HG02970 (cell line): ENCODE data around the gene PRKCE.

Experiments
- ATAC-seq: cut with Tn5 transposase; IDR thresholded peaks from one replicate; pipeline ENCODE4 v1.9.1; 2021; ENCODE audit warnings: mild to moderate bottlenecking, moderate library complexity, moderate number of reproducible peaks; ENCODE audit not compliant: unreplicated experiment, low FRiP score

PRKCE gene

GRCh38 chr2:46167406-46167805, 515.9 kb downstream of the PRKCE start:
- ATAC-seq = no peak

DNA sequence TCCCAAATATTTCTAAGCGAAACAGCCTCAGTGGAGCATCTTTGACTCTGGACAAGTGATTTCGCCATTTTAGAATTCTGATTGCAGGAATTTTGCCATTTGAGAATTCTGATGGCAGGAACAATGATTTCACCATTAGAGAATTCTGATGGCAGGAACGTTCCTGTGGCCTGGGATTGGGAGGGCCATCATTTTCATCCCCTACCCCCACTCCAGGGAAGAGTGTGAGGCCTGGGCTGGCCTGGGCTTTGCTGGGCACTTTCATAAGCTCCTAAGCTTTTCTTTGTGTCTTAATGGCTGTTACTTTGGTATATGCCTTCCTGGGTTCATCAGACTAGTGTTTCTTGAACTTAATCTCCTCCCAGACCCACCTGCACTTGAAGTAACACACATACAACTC, 516.4 kb downstream of the PRKCE start:
- no peak for ATAC-seq

- no peak for ATAC-seq
Observed at GRCh38 chr2:46169467-46169866, 518.0 kb downstream of the PRKCE start.

DNA sequence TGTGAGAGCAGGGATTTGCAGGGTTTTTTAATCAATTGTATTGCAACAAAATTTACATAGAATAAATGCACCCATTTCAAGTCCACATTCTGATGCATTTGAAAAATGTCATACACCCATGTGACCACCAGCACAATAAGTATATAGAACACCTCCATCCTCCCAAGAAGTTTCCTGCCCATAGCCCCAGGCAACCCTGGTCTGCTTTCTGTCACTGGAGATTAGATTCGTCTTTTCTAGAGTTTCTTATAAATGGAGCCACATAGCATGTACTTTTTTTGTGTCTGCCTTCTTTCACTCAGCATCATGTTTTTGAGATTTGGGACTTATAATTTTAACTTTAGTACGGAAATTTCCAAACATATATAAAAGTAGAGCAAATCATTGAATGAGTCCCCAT, 518.6 kb downstream of the PRKCE start:
- ATAC-seq = no peak

GRCh38 chr2:46170611-46171350, 519.3 kb downstream of the PRKCE start:
- no peak for ATAC-seq

DNA sequence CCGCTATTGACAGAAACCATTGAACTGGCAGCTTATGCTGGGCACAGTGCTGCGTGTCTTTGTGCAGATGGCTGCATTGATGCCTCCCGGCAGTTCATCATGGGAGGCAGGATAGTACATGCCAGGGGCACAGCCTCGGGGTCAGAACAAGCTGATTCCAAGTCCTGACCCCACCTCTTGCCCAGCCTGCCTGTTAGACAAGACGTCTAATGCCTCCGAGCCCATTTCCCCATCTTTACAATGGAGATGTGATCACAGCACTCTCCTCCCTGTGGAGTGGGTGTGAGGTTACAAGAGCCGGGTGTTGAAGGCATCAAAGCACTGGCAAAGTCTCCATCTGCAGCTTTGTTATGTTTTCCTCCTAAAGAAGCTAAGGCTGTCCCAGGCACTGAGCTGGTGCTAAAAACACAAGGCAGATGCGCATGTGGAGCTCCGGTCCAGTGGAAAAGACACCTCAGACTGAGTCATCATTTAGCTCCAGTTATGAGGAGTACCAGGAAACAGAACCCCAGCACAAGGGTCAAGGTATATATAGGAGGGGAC, 520.0 kb downstream of the PRKCE start:
- no peak for ATAC-seq

DNA sequence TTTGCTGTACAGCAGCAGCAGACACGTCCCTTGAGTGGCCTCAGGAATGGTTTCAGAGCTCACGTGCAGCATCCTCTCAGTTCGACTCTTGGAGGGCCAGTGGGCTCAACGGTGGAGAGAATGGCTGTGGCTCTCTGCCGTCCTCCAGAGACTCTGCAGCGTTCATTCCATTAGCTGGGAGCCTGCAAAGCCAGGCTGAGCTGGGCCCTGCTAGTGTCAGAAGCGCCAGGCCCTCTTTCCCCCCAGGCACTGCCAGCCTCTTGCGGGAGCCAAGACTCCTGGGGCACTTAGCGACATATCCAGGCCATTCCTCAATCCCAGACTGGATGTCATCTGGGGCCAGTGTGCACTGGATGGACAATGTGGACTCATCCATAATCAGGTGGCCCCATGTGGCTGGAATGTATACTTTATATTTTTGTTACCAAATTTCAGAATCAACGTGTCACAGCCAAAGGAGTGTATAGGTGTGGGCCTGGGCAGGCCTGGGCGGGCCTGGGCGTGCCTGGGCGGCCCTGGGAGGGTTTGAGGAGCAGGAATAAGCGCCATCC, 520.6 kb downstream of the PRKCE start:
- ATAC-seq = no peak

DNA sequence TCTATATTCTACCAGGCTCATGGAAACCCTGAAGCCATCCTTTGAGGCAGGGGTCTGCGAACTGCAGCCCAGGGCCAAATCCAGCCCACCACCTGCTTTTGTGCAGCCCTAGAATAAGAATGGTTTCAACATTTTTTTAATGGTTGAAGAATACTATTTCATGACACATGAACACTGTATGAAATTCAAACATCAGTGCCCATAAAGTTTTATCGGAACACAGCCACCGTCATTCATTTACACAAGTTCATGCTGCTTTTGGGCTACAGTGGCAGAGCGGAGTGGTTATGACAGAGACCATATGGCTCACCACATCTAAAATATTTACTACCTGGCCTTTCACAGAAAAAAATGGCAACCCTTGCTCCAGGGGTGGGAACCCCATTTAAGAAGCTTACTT, 521.6 kb downstream of the PRKCE start:
- ATAC-seq = no peak

GRCh38 chr2:46173636-46174250, 522.3 kb downstream of the PRKCE start:
- ATAC-seq = no peak

DNA sequence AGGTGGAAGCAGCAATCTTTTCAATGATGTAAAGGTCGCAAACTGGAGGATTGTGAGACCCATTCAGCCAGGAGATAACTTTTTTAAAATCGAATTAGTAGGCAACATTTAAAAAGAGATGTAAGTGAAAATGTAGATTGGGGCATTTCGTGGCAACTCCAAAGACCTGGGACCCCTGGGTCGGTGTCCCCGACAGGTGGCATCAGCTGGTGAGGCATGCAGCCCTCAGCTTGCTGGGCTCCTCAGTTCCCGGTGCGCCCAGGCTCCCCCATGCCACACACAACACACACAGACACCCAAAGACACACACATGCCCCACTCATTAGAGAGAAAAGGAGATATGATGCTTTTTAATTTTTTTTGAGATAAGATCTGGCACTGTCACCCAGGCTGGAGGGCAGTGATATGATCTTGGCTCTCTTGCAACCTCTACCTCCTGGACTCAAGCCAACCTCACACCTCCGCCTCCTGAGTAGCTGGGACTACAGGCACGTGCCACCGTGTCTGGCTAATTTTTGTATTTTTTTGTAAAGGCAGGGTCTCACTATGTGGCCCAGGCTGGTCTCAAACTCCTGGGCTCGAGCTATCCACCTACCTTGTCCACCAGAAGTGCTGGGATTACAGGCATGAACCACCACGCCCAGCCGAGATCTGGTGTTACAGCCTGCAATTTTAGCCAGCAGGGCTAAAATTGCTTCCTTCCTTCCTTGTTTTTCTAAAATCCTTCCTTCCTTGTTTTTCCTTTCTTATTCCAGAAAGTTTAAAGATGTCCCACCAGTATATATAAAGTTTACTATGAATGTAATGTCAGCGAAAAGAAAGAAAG, 523.1 kb downstream of the PRKCE start:
- no peak for ATAC-seq

GRCh38 chr2:46175419-46175818, 523.9 kb downstream of the PRKCE start:
- no peak for ATAC-seq

GRCh38 chr2:46177461-46178089, 526.1 kb downstream of the PRKCE start:
- no peak for ATAC-seq

DNA sequence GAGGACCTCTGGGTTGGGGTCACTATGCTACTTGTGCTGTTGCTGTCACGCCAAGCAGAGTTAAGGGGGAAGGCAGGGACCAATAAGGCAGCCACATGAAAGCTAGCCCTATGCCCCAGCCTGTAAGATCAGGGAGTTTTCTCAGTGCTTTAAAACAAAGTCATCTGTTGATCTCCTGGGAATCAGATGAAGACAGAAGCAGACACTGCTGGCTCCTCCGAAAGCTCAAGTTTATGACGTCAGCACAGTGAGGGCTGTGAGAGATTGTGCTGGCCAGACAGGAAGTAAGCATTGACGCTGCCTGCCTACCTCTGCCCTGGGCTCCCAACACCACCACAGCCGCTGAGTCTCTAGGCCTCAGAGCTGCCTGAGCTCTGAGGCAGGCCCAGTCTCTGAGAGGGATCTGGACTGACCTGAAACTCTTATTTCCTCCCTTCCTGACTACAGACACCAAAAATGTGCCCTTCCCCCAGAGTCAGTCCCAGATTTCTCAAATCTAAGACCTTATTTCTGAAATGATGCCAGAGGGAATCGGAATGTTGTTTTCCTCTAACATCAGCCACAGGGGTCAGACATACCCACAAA, 527.7 kb downstream of the PRKCE start:
- no peak for ATAC-seq

GRCh38 chr2:46180189-46180588, 528.7 kb downstream of the PRKCE start:
- no peak for ATAC-seq

- no peak for ATAC-seq
Observed at GRCh38 chr2:46181306-46181705, 529.8 kb downstream of the PRKCE start.

- ATAC-seq = no peak
Observed at GRCh38 chr2:46181789-46182530, 530.5 kb downstream of the PRKCE start.

- no peak for ATAC-seq
Observed at GRCh38 chr2:46183426-46183825, 532.0 kb downstream of the PRKCE start.

GRCh38 chr2:46184794-46185583, 533.5 kb downstream of the PRKCE start:
- ATAC-seq = no peak
